Measurements from ENCODE around the gene UCN2. TPM values are rescaled to one million over a fixed set of nuclear protein-coding genes. Genes with fewer than 3 reads are reported as not detected.

UCN2 gene
- total and polyA plus RNA-seq, 2 of the 8 experiments (the other 6 are each of a cell fraction or from before 2014, with no cell fraction given) = 0.14 TPM; not detected in 1

DNA sequence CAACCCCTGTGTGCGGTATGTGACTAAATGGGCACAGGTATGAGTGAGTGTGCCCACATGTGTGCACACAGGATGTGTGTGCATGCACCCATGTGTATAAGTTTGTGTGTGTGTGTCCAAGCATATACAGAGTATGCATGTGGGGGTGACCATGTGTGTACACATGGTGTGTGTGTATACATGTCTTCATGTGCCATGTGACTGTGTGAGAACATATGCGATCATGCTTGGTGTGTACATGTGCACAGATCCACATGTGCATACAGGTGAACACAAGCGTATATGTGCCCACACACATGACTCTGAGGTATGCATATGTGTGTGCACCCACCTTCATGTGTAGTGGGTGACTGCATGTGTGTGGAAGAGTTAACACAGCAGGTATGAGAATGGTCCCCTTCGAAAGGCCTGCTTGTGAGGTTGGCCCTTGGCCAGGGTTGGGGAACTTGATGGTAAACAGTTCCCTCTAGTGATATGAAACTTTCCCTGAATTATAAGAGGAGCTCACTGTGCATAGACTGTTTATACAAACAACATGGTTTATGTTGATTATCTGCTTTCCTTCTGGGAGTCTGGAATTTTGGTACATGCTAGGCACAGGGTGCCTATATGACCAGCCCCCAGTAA is 17.3 kb downstream of the UCN2 start (continued):
- TF ChIP-seq, protein P1, sequence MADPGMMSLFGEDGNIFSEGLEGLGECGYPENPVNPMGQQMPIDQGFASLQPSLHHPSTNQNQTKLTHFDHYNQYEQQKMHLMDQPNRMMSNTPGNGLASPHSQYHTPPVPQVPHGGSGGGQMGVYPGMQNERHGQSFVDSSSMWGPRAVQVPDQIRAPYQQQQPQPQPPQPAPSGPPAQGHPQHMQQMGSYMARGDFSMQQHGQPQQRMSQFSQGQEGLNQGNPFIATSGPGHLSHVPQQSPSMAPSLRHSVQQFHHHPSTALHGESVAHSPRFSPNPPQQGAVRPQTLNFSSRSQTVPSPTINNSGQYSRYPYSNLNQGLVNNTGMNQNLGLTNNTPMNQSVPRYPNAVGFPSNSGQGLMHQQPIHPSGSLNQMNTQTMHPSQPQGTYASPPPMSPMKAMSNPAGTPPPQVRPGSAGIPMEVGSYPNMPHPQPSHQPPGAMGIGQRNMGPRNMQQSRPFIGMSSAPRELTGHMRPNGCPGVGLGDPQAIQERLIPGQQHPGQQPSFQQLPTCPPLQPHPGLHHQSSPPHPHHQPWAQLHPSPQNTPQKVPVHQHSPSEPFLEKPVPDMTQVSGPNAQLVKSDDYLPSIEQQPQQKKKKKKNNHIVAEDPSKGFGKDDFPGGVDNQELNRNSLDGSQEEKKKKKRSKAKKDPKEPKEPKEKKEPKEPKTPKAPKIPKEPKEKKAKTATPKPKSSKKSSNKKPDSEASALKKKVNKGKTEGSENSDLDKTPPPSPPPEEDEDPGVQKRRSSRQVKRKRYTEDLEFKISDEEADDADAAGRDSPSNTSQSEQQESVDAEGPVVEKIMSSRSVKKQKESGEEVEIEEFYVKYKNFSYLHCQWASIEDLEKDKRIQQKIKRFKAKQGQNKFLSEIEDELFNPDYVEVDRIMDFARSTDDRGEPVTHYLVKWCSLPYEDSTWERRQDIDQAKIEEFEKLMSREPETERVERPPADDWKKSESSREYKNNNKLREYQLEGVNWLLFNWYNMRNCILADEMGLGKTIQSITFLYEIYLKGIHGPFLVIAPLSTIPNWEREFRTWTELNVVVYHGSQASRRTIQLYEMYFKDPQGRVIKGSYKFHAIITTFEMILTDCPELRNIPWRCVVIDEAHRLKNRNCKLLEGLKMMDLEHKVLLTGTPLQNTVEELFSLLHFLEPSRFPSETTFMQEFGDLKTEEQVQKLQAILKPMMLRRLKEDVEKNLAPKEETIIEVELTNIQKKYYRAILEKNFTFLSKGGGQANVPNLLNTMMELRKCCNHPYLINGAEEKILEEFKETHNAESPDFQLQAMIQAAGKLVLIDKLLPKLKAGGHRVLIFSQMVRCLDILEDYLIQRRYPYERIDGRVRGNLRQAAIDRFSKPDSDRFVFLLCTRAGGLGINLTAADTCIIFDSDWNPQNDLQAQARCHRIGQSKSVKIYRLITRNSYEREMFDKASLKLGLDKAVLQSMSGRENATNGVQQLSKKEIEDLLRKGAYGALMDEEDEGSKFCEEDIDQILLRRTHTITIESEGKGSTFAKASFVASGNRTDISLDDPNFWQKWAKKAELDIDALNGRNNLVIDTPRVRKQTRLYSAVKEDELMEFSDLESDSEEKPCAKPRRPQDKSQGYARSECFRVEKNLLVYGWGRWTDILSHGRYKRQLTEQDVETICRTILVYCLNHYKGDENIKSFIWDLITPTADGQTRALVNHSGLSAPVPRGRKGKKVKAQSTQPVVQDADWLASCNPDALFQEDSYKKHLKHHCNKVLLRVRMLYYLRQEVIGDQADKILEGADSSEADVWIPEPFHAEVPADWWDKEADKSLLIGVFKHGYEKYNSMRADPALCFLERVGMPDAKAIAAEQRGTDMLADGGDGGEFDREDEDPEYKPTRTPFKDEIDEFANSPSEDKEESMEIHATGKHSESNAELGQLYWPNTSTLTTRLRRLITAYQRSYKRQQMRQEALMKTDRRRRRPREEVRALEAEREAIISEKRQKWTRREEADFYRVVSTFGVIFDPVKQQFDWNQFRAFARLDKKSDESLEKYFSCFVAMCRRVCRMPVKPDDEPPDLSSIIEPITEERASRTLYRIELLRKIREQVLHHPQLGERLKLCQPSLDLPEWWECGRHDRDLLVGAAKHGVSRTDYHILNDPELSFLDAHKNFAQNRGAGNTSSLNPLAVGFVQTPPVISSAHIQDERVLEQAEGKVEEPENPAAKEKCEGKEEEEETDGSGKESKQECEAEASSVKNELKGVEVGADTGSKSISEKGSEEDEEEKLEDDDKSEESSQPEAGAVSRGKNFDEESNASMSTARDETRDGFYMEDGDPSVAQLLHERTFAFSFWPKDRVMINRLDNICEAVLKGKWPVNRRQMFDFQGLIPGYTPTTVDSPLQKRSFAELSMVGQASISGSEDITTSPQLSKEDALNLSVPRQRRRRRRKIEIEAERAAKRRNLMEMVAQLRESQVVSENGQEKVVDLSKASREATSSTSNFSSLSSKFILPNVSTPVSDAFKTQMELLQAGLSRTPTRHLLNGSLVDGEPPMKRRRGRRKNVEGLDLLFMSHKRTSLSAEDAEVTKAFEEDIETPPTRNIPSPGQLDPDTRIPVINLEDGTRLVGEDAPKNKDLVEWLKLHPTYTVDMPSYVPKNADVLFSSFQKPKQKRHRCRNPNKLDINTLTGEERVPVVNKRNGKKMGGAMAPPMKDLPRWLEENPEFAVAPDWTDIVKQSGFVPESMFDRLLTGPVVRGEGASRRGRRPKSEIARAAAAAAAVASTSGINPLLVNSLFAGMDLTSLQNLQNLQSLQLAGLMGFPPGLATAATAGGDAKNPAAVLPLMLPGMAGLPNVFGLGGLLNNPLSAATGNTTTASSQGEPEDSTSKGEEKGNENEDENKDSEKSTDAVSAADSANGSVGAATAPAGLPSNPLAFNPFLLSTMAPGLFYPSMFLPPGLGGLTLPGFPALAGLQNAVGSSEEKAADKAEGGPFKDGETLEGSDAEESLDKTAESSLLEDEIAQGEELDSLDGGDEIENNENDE (IDR thresholded peaks at IDR 0.05; ENCODE audit: insufficient replicate concordance, low read length) = no peak
- TF ChIP-seq USF2 (IDR thresholded peaks at IDR 0.05; ENCODE audit: low read length) (no peak), ASH2L (IDR thresholded peaks at IDR 0.05; ENCODE audit: low read length) (no peak), HDAC2 (IDR thresholded peaks at IDR 0.05; ENCODE audit: borderline replicate concordance in 1 of 2, low read depth in 2 of 2, low read length in 2 of 2) (no peak), TBP (IDR thresholded peaks at IDR 0.05; ENCODE audit: low read depth, low read length) (no peak)
- TF ChIP-seq, protein P2, sequence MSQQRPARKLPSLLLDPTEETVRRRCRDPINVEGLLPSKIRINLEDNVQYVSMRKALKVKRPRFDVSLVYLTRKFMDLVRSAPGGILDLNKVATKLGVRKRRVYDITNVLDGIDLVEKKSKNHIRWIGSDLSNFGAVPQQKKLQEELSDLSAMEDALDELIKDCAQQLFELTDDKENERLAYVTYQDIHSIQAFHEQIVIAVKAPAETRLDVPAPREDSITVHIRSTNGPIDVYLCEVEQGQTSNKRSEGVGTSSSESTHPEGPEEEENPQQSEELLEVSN (IDR thresholded peaks at IDR 0.05) = no peak
- TF ChIP-seq, protein P3, sequence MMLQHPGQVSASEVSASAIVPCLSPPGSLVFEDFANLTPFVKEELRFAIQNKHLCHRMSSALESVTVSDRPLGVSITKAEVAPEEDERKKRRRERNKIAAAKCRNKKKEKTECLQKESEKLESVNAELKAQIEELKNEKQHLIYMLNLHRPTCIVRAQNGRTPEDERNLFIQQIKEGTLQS (IDR thresholded peaks at IDR 0.05; ENCODE audit: insufficient read depth, low read depth, low read length) = no peak

Data from H1 (cell line).